ENCODE results near the gene TMEM88. TPM values are rescaled to one million over a fixed set of nuclear protein-coding genes. Genes with fewer than 3 reads are reported as not detected.

The TMEM88 gene
- polyA plus RNA-seq, 1 donor from 2014 or later = 4.2 TPM

- Histone ChIP-seq H3K4me2 (ENCODE audit: low read length) (peak overlapping the region; percentile 69), H3K9me3 (ENCODE audit: low read length) (no peaks in the 10 kb centered on the region), H3K9ac (ENCODE audit: low read length) (peak overlapping the region; percentile 100), H3K4me3 (ENCODE audit: low read length) (peak overlapping the region; percentile 100), H3K27me3 (ENCODE audit: insufficient read depth, low read depth, low read length) (no peaks in the 10 kb centered on the region), H3K9me2 (ENCODE audit: insufficient read depth, low read length) (no peaks in the 10 kb centered on the region), H3K36me3 (ENCODE audit: insufficient read depth, low read length) (no peaks in the 10 kb centered on the region), H3K79me2 (replicated peaks; ENCODE audit: insufficient read depth, low read length) (peaks cover 55% of the 10 kb centered on the region), H2AFZ (ENCODE audit: low read depth, low read length) (no peak overlapping the region), H4K20me1 (ENCODE audit: insufficient read depth) (no peaks in the 10 kb centered on the region), H3F3A (ENCODE audit: insufficient read depth, low read length, poor library complexity, severe bottlenecking) (peaks cover 7% of the 10 kb centered on the region), H3K27ac (ENCODE audit: low read length) (peak overlapping the region; percentile 99)
- no peak for TF ChIP-seq CTCF (IDR thresholded peaks at IDR 0.05; ENCODE audit: poor library complexity, severe bottlenecking)
- TF ChIP-seq MXI1 (conservative IDR thresholded peaks at IDR 0.05; ENCODE audit: poor library complexity, severe bottlenecking) = no peak
- no peak for TF ChIP-seq REST (IDR thresholded peaks at IDR 0.05; ENCODE audit: borderline replicate concordance)
- TF ChIP-seq TAF1 (IDR thresholded peaks at IDR 0.05; ENCODE audit: low read depth) = no peak
These were observed 34.5 kb downstream of the TMEM88 start for GRCh38 chr17:7889166-7889955.

GRCh38 chr17:7893187-7893880, 38.5 kb downstream of the TMEM88 start:
- peaks cover 2% of the 10 kb centered on the region for H3F3A ChIP-seq (ENCODE audit: insufficient read depth, low read length, poor library complexity, severe bottlenecking)
- peaks cover 34% of the 10 kb centered on the region for H3K79me2 ChIP-seq (replicated peaks; ENCODE audit: insufficient read depth, low read length)
- H4K20me1 ChIP-seq (ENCODE audit: insufficient read depth) = no peaks in the 10 kb centered on the region
- H3K4me3 ChIP-seq (ENCODE audit: low read length) = no peak overlapping the region
- H2AFZ ChIP-seq (ENCODE audit: low read depth, low read length) = no peak overlapping the region
- peaks cover 4% of the 10 kb centered on the region for H3K36me3 ChIP-seq (ENCODE audit: insufficient read depth, low read length)
- no peaks in the 10 kb centered on the region for H3K9me2 ChIP-seq (ENCODE audit: insufficient read depth, low read length)
- no peak overlapping the region for H3K9ac ChIP-seq (ENCODE audit: low read length)
- H3K9me3 ChIP-seq (ENCODE audit: low read length) = no peaks in the 10 kb centered on the region
- no peak overlapping the region for H3K27ac ChIP-seq (ENCODE audit: low read length)
- no peak for TF ChIP-seq POLR2AphosphoS5 (IDR thresholded peaks at IDR 0.05)
- TF ChIP-seq EP300 (conservative IDR thresholded peaks at IDR 0.05; ENCODE audit: poor library complexity, severe bottlenecking) = no peak
- TF ChIP-seq CTCF (IDR thresholded peaks at IDR 0.05; ENCODE audit: poor library complexity, severe bottlenecking) = no peak
- TF ChIP-seq REST (IDR thresholded peaks at IDR 0.05; ENCODE audit: borderline replicate concordance) = no peak
- no peak for TF ChIP-seq EZH2 (IDR thresholded peaks at IDR 0.05; ENCODE audit: borderline replicate concordance, insufficient read depth, low read length, poor library complexity, severe bottlenecking)
- no peak for TF ChIP-seq SMC3 (conservative IDR thresholded peaks at IDR 0.05; ENCODE audit: poor library complexity)
- TF ChIP-seq MXI1 (conservative IDR thresholded peaks at IDR 0.05; ENCODE audit: poor library complexity, severe bottlenecking) = no peak
- no peak for TF ChIP-seq TAF1 (IDR thresholded peaks at IDR 0.05; ENCODE audit: low read depth)
- no peak for TF ChIP-seq RAD21 (conservative IDR thresholded peaks at IDR 0.05)
- no peaks in the 10 kb centered on the region for H3K27me3 ChIP-seq (ENCODE audit: insufficient read depth, low read depth, low read length)
- no peak overlapping the region for H3K4me2 ChIP-seq (ENCODE audit: low read length)

Measured in neural cell (in vitro differentiated cells).